OCI-LY7 (cell line): ENCODE data around the gene CCDC47.

Source experiments
- EZH2phosphoT487 ChIP-seq: fragments of 200-600 bp; sonication (generic); IDR thresholded peaks from 2 replicates; pipeline ENCODE4 v1.6.1; 2018; ENCODE audit warnings: low read depth, borderline replicate concordance, mild to moderate bottlenecking, mixed run types, antibody characterized with exemption, low read length, moderate library complexity, mixed read lengths
- TF ChIP-seq, protein P1 (sequence below): fragments of 200-600 bp; sonication (generic); conservative IDR thresholded peaks from 2 replicates; pipeline ENCODE4 v1.5.1; 2014; ENCODE audit warnings: mild to moderate bottlenecking, antibody characterized with exemption, low read length, moderate library complexity, mixed read lengths

DNA sequence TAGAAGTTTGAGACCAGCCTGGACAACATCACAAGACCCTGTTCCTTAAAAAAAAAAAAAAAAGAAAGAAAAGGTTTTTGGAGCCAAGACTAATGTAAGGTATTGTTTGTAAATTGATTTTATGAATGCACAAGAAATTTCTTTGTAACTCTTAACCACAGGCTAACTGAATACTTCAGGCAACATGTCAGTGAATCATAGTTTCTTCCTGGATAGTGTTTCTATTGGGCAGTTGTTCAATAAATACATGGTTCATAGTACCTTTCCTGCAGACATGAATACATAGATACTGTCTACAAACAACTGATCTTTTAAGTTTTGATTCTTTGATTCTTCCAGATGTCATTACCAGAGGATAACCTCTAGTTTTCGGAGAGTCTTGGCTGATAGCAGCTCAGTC, 12.2 kb upstream of the CCDC47 start:
- TF ChIP-seq, protein P1, sequence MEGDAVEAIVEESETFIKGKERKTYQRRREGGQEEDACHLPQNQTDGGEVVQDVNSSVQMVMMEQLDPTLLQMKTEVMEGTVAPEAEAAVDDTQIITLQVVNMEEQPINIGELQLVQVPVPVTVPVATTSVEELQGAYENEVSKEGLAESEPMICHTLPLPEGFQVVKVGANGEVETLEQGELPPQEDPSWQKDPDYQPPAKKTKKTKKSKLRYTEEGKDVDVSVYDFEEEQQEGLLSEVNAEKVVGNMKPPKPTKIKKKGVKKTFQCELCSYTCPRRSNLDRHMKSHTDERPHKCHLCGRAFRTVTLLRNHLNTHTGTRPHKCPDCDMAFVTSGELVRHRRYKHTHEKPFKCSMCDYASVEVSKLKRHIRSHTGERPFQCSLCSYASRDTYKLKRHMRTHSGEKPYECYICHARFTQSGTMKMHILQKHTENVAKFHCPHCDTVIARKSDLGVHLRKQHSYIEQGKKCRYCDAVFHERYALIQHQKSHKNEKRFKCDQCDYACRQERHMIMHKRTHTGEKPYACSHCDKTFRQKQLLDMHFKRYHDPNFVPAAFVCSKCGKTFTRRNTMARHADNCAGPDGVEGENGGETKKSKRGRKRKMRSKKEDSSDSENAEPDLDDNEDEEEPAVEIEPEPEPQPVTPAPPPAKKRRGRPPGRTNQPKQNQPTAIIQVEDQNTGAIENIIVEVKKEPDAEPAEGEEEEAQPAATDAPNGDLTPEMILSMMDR = no peak
- no peak for TF ChIP-seq EZH2phosphoT487
